Right lobe of liver (tissue), 4 donors: ENCODE results near the gene LHX6.

ENCODE experiments used
- POLR2A ChIP-seq: fragments of 450-650 bp; IDR thresholded peaks from one replicate; pipeline ENCODE4 v1.6.1; 2017; ENCODE audit warnings: antibody characterized with exemption, mild to moderate bottlenecking
- TF ChIP-seq, protein P1 (sequence below), 4 donors: fragments of 200-600 bp in 3 of 4; fragments of 450-650 bp in 1 of 4; IDR thresholded peaks; one replicate each; pipeline versions ENCODE4 v1.5.1 to v1.8.0; 2016 to 2022; ENCODE audit warnings: antibody characterized with exemption in 4 of 4, mild to moderate bottlenecking in 2 of 4
- donor health status: DM: no; HTN: no; CAD: no.
- donor health status: DM: no; HTN: no; CAD: no.
- donor health status: DM: no; HTN: yes; CAD: no.

DNA sequence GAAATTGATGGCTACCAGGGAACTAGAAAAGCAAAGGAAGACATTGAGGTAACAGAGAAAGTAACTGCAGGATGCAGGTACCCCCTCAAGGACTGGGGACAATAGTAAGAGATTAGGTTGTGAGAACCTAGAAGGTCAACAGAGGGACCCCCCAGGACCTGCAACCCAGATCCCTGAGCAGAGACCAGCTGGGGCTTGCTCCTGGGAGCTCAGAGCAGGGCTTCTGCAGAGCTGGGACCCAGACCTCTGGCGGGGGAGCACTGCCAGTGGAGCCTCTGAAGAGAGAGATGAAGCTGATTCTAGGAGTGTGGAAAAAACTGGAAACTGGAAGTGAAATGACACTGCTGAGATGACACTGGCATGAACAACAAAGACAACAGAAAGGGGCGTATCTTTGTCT lies 51.8 kb downstream of the LHX6 start:
- TF ChIP-seq, protein P1, sequence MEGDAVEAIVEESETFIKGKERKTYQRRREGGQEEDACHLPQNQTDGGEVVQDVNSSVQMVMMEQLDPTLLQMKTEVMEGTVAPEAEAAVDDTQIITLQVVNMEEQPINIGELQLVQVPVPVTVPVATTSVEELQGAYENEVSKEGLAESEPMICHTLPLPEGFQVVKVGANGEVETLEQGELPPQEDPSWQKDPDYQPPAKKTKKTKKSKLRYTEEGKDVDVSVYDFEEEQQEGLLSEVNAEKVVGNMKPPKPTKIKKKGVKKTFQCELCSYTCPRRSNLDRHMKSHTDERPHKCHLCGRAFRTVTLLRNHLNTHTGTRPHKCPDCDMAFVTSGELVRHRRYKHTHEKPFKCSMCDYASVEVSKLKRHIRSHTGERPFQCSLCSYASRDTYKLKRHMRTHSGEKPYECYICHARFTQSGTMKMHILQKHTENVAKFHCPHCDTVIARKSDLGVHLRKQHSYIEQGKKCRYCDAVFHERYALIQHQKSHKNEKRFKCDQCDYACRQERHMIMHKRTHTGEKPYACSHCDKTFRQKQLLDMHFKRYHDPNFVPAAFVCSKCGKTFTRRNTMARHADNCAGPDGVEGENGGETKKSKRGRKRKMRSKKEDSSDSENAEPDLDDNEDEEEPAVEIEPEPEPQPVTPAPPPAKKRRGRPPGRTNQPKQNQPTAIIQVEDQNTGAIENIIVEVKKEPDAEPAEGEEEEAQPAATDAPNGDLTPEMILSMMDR (IDR thresholded peaks at IDR 0.05), result no peak
- no peak for TF ChIP-seq POLR2A
